Aorta (tissue), 5 donors: ENCODE results near the gene UBAP1. TPM values are rescaled to one million over a fixed set of nuclear protein-coding genes. Genes with fewer than 3 reads are reported as not detected.
"Not testable (repeated sequence)": the region's sequence is repeated elsewhere in the genome, so short reads cannot be mapped to it uniquely, and the experiment has no call there.

ENCODE experiments used
- ATAC-seq: fragments of 200-7000 bp; cut with Tn5 transposase; one replicate; pipeline ENCODE4 v1.9.1; 2022; ENCODE audit warnings: moderate library complexity; ENCODE audit not compliant: low FRiP score
- DNase-seq, 2 donors: peaks; one replicate each; pipeline ENCODE4 v3.0.0-alpha.2; 2020
- H3K27ac ChIP-seq, 2 donors: one replicate each; pipeline ENCODE4 v1.5.1; 2013; ENCODE audit warnings: low read length in 2 of 2, mild to moderate bottlenecking in 2 of 2, moderate library complexity in 2 of 2, control low read depth in 1 of 2, inconsistent platforms in 1 of 2, low read depth in 1 of 2
- H3K27me3 ChIP-seq, 2 donors: one replicate each; pipeline ENCODE4 v1.6.1; 2013; ENCODE audit warnings: control low read depth in 1 of 2, low read length in 1 of 2, mild to moderate bottlenecking in 1 of 2, moderate library complexity in 1 of 2; ENCODE audit not compliant: insufficient read depth in 2 of 2, control insufficient read depth in 1 of 2
- H3K36me3 ChIP-seq, 2 donors: one replicate each; pipeline ENCODE4 v1.6.1; 2013; ENCODE audit warnings: control low read depth in 1 of 2, low read length in 1 of 2, mild to moderate bottlenecking in 1 of 2; ENCODE audit not compliant: insufficient read depth in 2 of 2, control insufficient read depth in 1 of 2
- H3K4me1 ChIP-seq, 2 donors: one replicate each; pipeline ENCODE4 v1.6.1; 2013; ENCODE audit warnings: low read length in 2 of 2, control low read depth in 1 of 2, mild to moderate bottlenecking in 1 of 2, moderate library complexity in 1 of 2; ENCODE audit not compliant: insufficient read depth in 2 of 2, control insufficient read depth in 1 of 2
- H3K4me3 ChIP-seq, 2 donors: one replicate each; pipeline ENCODE4 v1.5.1; 2013; ENCODE audit warnings: low read length in 2 of 2, control low read depth in 1 of 2, mild to moderate bottlenecking in 1 of 2
- H3K9me3 ChIP-seq: one replicate; pipeline ENCODE4 v1.6.1; 2013; ENCODE audit warnings: mild to moderate bottlenecking, low read length; ENCODE audit not compliant: control insufficient read depth
- WGBS, 2 donors: extraction: QIAGEN DNeasy Blood & Tissue Kit; methylation state at CpG; one replicate each; pipeline ENCODE4 v1.1.7; 2013; 5-methylcytosine and 5-hydroxymethylcytosine counted together
- intact Hi-C, 2 donors: fragments of 100-400 bp; cut with DNase I; formaldehyde crosslinking; loops; one replicate each; pipeline versions ENCODE4 v1.14.2 to v1.15.0; 2022
- polyA plus RNA-seq, 2 donors: library from polyadenylated mRNA; stranded (reverse); fragments of 200-250 nt; gene quantifications; one replicate each; pipeline ENCODE4 v1.2.3, GENCODE V29; 2013
- total RNA-seq, 2 donors: library from RNA; stranded (reverse); fragmentation: NEBNext Ultra II Directional; extraction: Animal tissue kit (Norgen Biotek cat#: 25700); gene quantifications; one replicate each; pipeline ENCODE4 v1.2.1, GENCODE V29; 2021
- donor health status: healthy with polysubstance abuse.
- donor health status: Bipolar disorder and iron deficiency.
- donor health status: DM: no; HTN: no; CAD: no.
- donor health status: DM: no; HTN: no; CAD: no.
- donor health status: DM: yes; HTN: yes; CAD: no.

UBAP1 gene
- total and polyA plus RNA-seq, 4 donors, result 29.2 to 41.9 (median 34.4) TPM

DNA sequence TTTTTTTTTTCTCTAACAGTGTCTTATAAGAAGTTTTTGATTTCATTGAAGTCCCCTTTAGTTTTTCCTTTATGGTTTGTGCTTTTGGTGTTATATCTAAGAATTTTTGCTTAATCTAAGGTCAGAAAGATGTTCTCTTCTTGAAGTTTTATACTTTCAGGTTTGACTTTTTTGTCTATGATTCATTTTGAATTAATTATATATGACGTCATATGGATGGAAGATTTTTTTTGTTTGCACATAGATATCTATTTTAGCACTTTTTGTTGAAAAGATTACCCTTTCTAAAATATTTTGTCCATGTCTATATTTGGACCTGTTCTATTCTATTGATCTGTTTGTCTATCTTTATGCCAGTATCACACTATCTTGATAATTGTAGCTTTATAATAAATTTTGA is 16.3 kb downstream of the UBAP1 start:
- ATAC-seq, result no peak
- 37 to 58% methylated on average over 1 of the region's 1 CpG for WGBS, 2 donors
- Histone ChIP-seq H3K27me3 (no peaks in the 10 kb centered on the region), H3K4me3 (no peak overlapping the region), H3K4me1 (peaks cover 0 to 8% of the 10 kb centered on the region in 2 donors), H3K36me3 (no peaks in the 10 kb centered on the region), H3K9me3 (no peaks in the 10 kb centered on the region), H3K27ac (no peak overlapping the region)
- no peak for DNase-seq
- intact Hi-C loops, result no loop called here

DNA sequence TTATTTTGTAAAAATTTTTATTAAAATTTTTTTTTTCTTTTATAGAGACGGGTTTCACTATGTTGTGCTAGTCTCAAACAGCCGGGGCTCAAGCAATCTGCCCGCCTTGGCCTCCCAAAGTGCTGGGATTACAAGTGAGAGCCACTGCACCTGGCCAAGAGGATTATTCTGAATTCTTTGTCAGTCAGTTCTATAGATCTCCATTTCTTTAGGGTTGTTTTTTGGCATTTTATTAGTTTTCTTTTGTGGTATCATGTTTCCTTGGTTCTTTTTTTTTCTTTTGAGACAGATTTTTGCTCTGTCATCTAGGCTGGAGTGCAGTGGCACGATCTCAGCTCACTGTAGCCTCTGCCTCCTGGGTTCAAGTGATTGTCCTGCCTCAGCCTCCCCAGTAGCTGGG is 18.4 kb downstream of the UBAP1 start:
- DNase-seq, H3K9me3 ChIP-seq, H3K27ac ChIP-seq, intact Hi-C loops, H3K27me3 ChIP-seq, H3K36me3 ChIP-seq, H3K4me1 ChIP-seq, ATAC-seq, H3K4me3 ChIP-seq: not testable (repeated sequence)
- WGBS, 2 donors, result 96 to 100% methylated on average over 4 of the region's 4 CpGs

DNA sequence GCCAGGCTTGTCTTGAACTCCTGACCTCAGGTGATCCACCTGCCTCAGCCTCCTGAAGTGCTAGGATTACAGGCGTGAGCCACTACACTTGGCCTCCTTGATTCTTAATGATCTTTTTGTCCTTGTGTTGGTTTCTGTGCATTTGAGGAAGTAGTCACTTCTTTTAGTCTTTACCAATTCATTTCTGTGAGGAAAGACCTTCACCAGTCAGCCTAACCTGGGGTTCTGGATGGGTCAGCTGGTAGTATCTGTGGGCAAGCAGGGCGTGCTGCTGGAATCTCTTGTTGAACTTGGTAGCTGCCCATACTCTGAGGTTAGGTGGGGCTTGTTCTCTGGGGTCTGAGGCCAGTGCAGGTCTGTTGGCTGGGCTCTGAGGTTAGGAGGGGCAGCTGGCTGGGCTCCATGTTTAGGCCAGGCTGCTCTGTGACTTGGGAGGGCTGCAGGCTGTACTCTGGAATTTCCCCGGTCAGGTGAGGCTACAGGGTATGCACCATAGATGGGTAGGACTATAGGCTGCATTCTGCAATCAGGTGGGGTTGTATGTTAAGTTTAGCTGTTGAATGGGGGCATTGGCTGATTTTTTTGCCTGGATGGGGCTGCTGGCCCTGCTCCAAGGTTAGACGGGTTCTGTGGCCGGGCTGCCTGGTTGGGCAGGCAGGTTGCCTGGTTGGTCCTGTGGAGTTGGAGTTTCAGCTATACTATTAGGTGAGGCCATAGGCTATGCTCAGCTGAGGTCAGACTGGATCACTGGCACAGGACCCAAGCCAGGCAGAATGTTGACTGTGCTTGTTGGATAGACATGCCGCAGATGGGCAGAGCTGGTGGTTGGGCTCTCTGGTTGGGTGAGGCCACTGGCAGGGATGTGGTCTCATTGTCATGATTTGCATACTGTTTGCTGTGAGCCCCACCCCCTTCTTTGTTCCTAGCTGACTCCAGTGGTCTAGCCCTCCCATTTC is 19.2 kb downstream of the UBAP1 start:
- Histone ChIP-seq H3K27me3 (no peaks in the 10 kb centered on the region), H3K36me3 (no peaks in the 10 kb centered on the region), H3K9me3 (no peaks in the 10 kb centered on the region), H3K4me3 (no peak overlapping the region), H3K4me1 (peaks cover 0 to 2% of the 10 kb centered on the region in 2 donors), H3K27ac (no peak overlapping the region)
- intact Hi-C loops, result no loop called here
- WGBS, 2 donors, result 65 to 77% methylated on average over 6 of the region's 6 CpGs
- ATAC-seq, result no peak
- no peak for DNase-seq

DNA sequence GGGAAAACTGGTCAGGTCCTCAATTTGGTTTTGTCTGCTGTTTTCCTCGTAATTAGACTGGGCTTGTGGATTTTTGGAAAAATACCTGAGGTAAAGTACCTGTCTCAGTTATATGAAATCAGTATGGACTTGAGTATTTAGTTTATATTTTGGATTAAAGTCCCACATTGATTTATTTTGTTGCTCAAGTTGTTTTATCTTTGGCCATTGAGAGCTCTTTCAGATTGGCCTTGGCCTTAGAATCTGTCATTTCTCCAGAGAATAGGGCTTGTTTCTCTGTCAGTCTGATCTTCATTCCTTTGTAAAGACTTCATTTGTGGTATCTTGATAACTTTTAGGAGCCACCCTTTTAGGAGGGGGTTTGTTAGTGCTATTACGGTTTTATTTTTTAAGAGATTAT is 21.2 kb downstream of the UBAP1 start:
- Histone ChIP-seq H3K4me3 (no peak overlapping the region), H3K9me3 (no peaks in the 10 kb centered on the region), H3K36me3 (no peaks in the 10 kb centered on the region), H3K27ac (no peak overlapping the region), H3K27me3 (no peaks in the 10 kb centered on the region), H3K4me1 (peaks cover 0 to 2% of the 10 kb centered on the region in 2 donors)
- 71 to 79% methylated on average over 2 of the region's 2 CpGs for WGBS, 2 donors
- ATAC-seq, result no peak
- intact Hi-C loops, result no loop called here
- DNase-seq, result no peak

DNA sequence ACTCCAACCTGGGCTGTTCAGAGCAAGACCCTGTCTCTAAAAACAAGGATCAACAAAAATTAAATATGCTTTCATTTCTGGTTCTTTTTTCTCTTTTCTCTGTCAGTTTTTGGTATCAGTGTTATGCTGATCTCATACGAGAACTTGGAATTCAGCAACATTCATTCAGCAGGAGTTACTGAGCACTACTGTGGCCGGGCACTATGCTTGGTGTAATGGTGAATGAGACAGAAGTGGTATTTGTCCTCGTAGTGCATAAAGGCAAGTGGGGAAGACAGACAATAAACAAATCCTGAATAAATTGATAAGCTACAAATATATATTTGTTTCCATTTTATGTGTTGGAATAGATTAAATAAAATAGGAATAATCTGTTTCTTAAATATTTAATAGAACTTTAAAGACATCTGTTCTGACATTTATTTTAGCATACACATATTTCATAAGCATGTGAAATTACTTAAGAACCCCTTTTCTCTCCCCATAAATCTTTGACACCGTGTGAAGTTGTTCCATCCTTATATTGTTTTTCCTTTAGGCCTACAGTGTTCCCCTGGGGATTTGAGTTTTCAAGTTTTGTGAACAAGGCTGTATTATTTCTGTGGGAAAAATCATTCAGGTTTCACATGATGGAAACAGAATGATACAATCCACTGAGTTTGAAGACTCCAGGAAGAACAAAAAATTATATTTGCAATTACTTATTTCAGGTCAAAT is 24.6 kb downstream of the UBAP1 start:
- no peak for ATAC-seq
- no peak for DNase-seq
- Histone ChIP-seq H3K4me3 (no peak overlapping the region), H3K36me3 (no peaks in the 10 kb centered on the region), H3K27me3 (no peaks in the 10 kb centered on the region), H3K27ac (no peak overlapping the region), H3K4me1 (peaks cover 0 to 2% of the 10 kb centered on the region in 2 donors), H3K9me3 (no peaks in the 10 kb centered on the region)
- intact Hi-C loops, result no loop called here
- 26 to 32% methylated on average over 4 of the region's 4 CpGs for WGBS, 2 donors

DNA sequence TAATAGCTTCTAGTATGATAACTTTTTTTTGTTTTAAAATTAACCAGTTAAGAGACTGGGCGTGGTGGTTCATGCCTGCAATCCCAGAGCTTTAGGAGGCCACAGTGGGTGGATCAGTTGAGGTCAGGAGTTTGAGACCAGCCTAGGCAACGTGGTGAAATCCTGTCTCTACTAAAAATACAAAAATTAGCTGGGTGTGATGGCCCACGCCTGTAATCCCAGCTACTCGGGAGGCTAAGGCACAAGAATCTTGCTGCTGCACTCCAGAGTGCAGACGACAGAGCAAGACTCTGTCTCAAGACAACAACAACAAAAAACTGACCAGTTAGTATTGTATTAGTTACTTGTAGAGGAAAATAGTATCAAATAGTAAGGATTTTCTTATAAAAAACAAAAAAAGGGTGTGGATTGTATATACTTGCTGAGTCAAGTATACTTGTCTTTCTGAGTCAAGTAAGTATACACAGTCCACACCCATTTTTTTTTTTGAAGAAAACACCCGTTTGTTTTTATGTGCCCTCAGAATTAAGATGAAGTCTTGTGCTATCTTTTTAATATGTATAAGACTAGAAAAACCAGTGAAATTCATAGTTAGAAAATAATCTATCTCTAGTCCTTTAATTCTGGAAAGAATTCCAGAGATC is 25.3 kb downstream of the UBAP1 start:
- Histone ChIP-seq H3K4me3 (no peak overlapping the region), H3K27ac (no peak overlapping the region), H3K9me3 (no peaks in the 10 kb centered on the region), H3K27me3 (no peaks in the 10 kb centered on the region), H3K36me3 (no peaks in the 10 kb centered on the region), H3K4me1 (peaks cover 0 to 2% of the 10 kb centered on the region in 2 donors)
- intact Hi-C loops, result no loop called here
- whole genome bisulfite sequencing, 2 donors, result 58 to 59% methylated on average over 6 of the region's 6 CpGs
- ATAC-seq (no peak), DNase-seq (no peak)

DNA sequence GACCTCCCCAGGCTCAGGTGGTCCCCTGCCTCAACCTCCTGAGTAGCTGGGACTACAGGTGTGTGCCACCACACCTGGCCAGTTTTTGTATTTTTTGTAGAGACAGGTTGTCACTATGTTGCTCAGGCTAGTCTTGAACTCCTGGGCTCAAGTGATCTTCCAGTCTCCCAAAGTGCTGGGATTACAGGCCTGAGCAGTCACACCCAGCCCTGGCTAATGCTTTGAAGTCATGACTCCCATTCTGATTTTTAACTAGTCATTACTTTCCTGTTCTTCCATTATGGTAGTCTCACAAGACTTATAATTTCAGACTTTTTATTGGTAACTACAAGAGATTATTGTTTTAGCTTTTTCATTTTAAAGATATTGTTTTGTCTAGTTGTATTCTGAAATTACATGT is 26.3 kb downstream of the UBAP1 start:
- no peak for DNase-seq
- Histone ChIP-seq H3K27me3 (no peaks in the 10 kb centered on the region), H3K9me3 (no peaks in the 10 kb centered on the region), H3K4me1 (peaks cover 0 to 2% of the 10 kb centered on the region in 2 donors), H3K27ac (no peak overlapping the region), H3K36me3 (no peaks in the 10 kb centered on the region), H3K4me3 (no peak overlapping the region)
- intact Hi-C loops, result no loop called here
- no peak for ATAC-seq

DNA sequence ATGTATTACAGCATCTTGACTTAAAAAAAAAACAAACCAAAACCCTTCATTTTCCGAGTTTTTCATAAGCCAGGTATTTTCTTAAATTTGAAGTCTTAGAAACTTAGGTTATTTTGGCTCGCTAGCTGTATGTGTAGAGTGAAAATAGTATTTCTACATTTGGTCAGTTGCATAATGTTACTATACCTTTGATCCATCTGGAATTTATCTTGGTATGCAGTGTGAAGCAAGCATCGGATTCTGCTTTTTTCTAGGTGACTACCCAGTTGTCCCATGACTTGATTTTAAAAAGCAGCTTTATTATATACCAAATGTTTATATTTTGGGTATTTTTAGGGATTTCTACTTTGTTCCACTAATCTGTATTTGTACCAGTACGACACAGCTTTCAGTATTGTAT is 27.7 kb downstream of the UBAP1 start:
- 76 to 85% methylated on average over 4 of the region's 4 CpGs for whole genome bisulfite sequencing, 2 donors

More for the DNA sequence above, 27.7 kb downstream of the UBAP1 start:
- Histone ChIP-seq H3K27me3 (no peaks in the 10 kb centered on the region), H3K27ac (no peak overlapping the region), H3K4me1 (no peaks in the 10 kb centered on the region), H3K9me3 (no peaks in the 10 kb centered on the region), H3K4me3 (no peak overlapping the region), H3K36me3 (no peaks in the 10 kb centered on the region)
- ATAC-seq, result no peak
- intact Hi-C loops, result no loop called here
- DNase-seq, result no peak
